GM23248 (cell line): ENCODE measurements around the gene ANKUB1. TPM values are rescaled to one million over a fixed set of nuclear protein-coding genes. Genes with fewer than 3 reads are reported as not detected.

Source experiments
- DNase-seq: peaks from one replicate; pipeline ENCODE4 v3.0.0-alpha.2; 2015
- H2AFZ ChIP-seq: fragments of 200-600 bp; sonication (generic); 2 replicates; pipeline ENCODE4 v1.6.1; 2016; ENCODE audit warnings: antibody characterized with exemption
- H3F3A ChIP-seq: fragments of 200-600 bp; sonication (generic); 2 replicates; pipeline ENCODE4 v1.6.1; 2016; ENCODE audit warnings: mild to moderate bottlenecking, antibody characterized with exemption, mixed run types; ENCODE audit not compliant: insufficient read depth
- H3K27ac ChIP-seq: fragments of 200-600 bp; sonication (generic); 2 replicates; pipeline ENCODE4 v1.5.1; 2016; ENCODE audit warnings: mild to moderate bottlenecking
- H3K27me3 ChIP-seq: fragments of 200-600 bp; sonication (generic); replicated peaks from 2 replicates; pipeline ENCODE4 v1.6.1; 2016; ENCODE audit warnings: mild to moderate bottlenecking; ENCODE audit not compliant: insufficient read depth
- H3K36me3 ChIP-seq: fragments of 200-600 bp; sonication (generic); 2 replicates; pipeline ENCODE4 v1.6.1; 2016; ENCODE audit warnings: low read depth, mild to moderate bottlenecking
- H3K4me1 ChIP-seq: fragments of 200-600 bp; sonication (generic); 2 replicates; pipeline ENCODE4 v1.6.1; 2016; ENCODE audit warnings: mild to moderate bottlenecking; ENCODE audit not compliant: insufficient read depth
- H3K4me2 ChIP-seq: fragments of 200-600 bp; sonication (generic); one replicate; pipeline ENCODE4 v1.6.1; 2016; ENCODE audit warnings: mild to moderate bottlenecking; ENCODE audit not compliant: unreplicated experiment
- H3K4me3 ChIP-seq: fragments of 200-600 bp; sonication (generic); 2 replicates; pipeline ENCODE4 v1.5.1; 2016; ENCODE audit warnings: mild to moderate bottlenecking
- H3K79me2 ChIP-seq: fragments of 200-600 bp; sonication (generic); 2 replicates; pipeline ENCODE4 v1.6.1; 2016; ENCODE audit warnings: mild to moderate bottlenecking; ENCODE audit not compliant: insufficient read depth
- H3K9ac ChIP-seq: fragments of 200-600 bp; sonication (generic); 2 replicates; pipeline ENCODE4 v1.6.1; 2016; ENCODE audit warnings: mild to moderate bottlenecking
- H3K9me2 ChIP-seq: fragments of 200-600 bp; sonication (generic); 2 replicates; pipeline ENCODE4 v1.6.1; 2016; ENCODE audit warnings: mixed run types, mild to moderate bottlenecking, moderate library complexity; ENCODE audit not compliant: insufficient read depth
- H3K9me3 ChIP-seq: fragments of 200-600 bp; sonication (generic); one replicate; pipeline ENCODE4 v1.6.1; 2017; ENCODE audit warnings: low read depth
- H4K20me1 ChIP-seq: fragments of 200-600 bp; sonication (generic); 2 replicates; pipeline ENCODE4 v1.6.0; 2016; ENCODE audit not compliant: insufficient read depth
- EZH2 ChIP-seq: fragments of 200-600 bp; sonication (generic); IDR thresholded peaks from 2 replicates; pipeline ENCODE4 v1.6.1; 2018; ENCODE audit warnings: antibody characterized with exemption, mild to moderate bottlenecking; ENCODE audit not compliant: insufficient read depth, poor library complexity, severe bottlenecking
- EZH2phosphoT487 ChIP-seq: fragments of 200-600 bp; sonication (generic); IDR thresholded peaks from 2 replicates; pipeline ENCODE4 v1.6.1; 2018; ENCODE audit warnings: antibody characterized with exemption, moderate library complexity, mild to moderate bottlenecking, low read depth; ENCODE audit not compliant: insufficient read depth
- WGBS, 2 experiments: methylation state at CpG; one replicate each; pipeline ENCODE4 v1.1.6; 2015 to 2017; ENCODE audit warnings: low lambda C conversion rate in 2 of 2, low coverage in 1 of 2; ENCODE audit errors: missing lambda C conversion rate in 2 of 2; 5-methylcytosine and 5-hydroxymethylcytosine counted together
- in situ Hi-C: fragments of 300-500 bp; cut with MboI; formaldehyde crosslinking; loops from 2 replicates; pipeline ENCODE4 v1.15.0; 2020
- polyA plus RNA-seq: library from polyadenylated mRNA; unstranded; fragments of >200 nt; fragmentation: Nextera tagmentation; extraction: Ambion mirVana; gene quantifications from 2 replicates; pipeline ENCODE4 v1.2.1, GENCODE V29; 2016
- small RNA-seq: library from RNA; depleted of rRNA; stranded (forward); fragments of <200 nt; gene quantifications from one replicate; pipeline ENCODE3, GENCODE V24; 2014; ENCODE audit warnings: low read depth, low replicate concordance
- total RNA-seq: library from RNA; depleted of rRNA; stranded (reverse); fragments of >200 nt; shearing (Covaris generic); gene quantifications from 2 replicates; pipeline ENCODE4 v1.2.3, GENCODE V29; 2014; rRNA removed

The ANKUB1 gene
- total and polyA plus RNA-seq, 2 experiments from 2014 or later, result not detected

- no peak overlapping the region for H3K4me2 ChIP-seq
- in situ Hi-C loops, result loop anchor here (10.0 kb wide), 1 partner anchor 190 kb away; no protein-coding TSS in a partner anchor
- no peaks in the 10 kb centered on the region for H3K9me2 ChIP-seq
- H3K79me2 ChIP-seq, result no peaks in the 10 kb centered on the region
- 93 to 95% methylated on average over 11 to 13 of the region's 13 CpGs for WGBS, 2 experiments
- H2AFZ ChIP-seq, result no peak overlapping the region
- no peaks in the 10 kb centered on the region for H3K27me3 ChIP-seq
- H3K9me3 ChIP-seq, result no peaks in the 10 kb centered on the region
- no peak for DNase-seq
- H3K4me1 ChIP-seq, result no peaks in the 10 kb centered on the region
- H3K27ac ChIP-seq, result no peak overlapping the region
- H3K9ac ChIP-seq, result no peak overlapping the region
- no peak overlapping the region for H3K4me3 ChIP-seq
- TF ChIP-seq EZH2phosphoT487 (no peak), EZH2 (no peak)
- no peaks in the 10 kb centered on the region for H3F3A ChIP-seq
- no peaks in the 10 kb centered on the region for H4K20me1 ChIP-seq
- no peaks in the 10 kb centered on the region for H3K36me3 ChIP-seq
Observed at GRCh38 chr3:149715247-149715646, 77.1 kb downstream of the ANKUB1 start.

GRCh38 chr3:149713730-149714654 lies 78.4 kb downstream of the ANKUB1 start:
- in situ Hi-C loops, result loop anchor here (10.0 kb wide), 1 partner anchor 189 kb away; no protein-coding TSS in a partner anchor

More at GRCh38 chr3:149713730-149714654, 78.4 kb downstream of the ANKUB1 start:
- DNase-seq, result no peak
- no peak for TF ChIP-seq EZH2
- no peak for TF ChIP-seq EZH2phosphoT487
- WGBS, 2 experiments, result 95 to 96% methylated on average over 28 to 37 of the region's 38 CpGs
- Histone ChIP-seq H3K4me2 (no peak overlapping the region), H3K27ac (no peak overlapping the region), H3F3A (no peaks in the 10 kb centered on the region), H3K27me3 (no peaks in the 10 kb centered on the region), H4K20me1 (no peaks in the 10 kb centered on the region), H3K9ac (no peak overlapping the region), H3K36me3 (no peaks in the 10 kb centered on the region), H3K9me2 (no peaks in the 10 kb centered on the region), H3K4me3 (no peak overlapping the region), H3K9me3 (no peaks in the 10 kb centered on the region), H2AFZ (no peak overlapping the region), H3K4me1 (no peaks in the 10 kb centered on the region), H3K79me2 (no peaks in the 10 kb centered on the region)

Small RNA genes lying within 50 kb of the gene (small RNA-seq; reads per million reads assigned to genes)
- gene RNU6-507P, result not detected

Other genes with a start within 250 kb of the ANKUB1 start
- gene WWTR1, start 134.5 kb downstream of the ANKUB1 start, total RNA-seq, result 53.3 and 57.4 TPM in 2 replicates
- gene WWTR1, start 134.5 kb downstream of the ANKUB1 start, polyA plus RNA-seq, result 75.7 and 78.2 TPM in 2 replicates
- 30.1 and 33.8 TPM in 2 replicates for gene COMMD2, start 40.1 kb downstream of the ANKUB1 start, total RNA-seq
- gene COMMD2, start 40.1 kb downstream of the ANKUB1 start, polyA plus RNA-seq, result 69.3 and 71.0 TPM in 2 replicates
- gene RNF13, start 20.7 kb upstream of the ANKUB1 start, total RNA-seq, result 48.7 and 65.4 TPM in 2 replicates
- gene RNF13, start 20.7 kb upstream of the ANKUB1 start, polyA plus RNA-seq, result 100.0 and 103 TPM in 2 replicates
- 174 and 224 TPM in 2 replicates for gene PFN2, start 178.3 kb upstream of the ANKUB1 start, total RNA-seq
- gene PFN2, start 178.3 kb upstream of the ANKUB1 start, polyA plus RNA-seq, result 246 and 253 TPM in 2 replicates